GM12878 (cell line): ENCODE measurements around the gene SSBP4.

ENCODE experiments used
- CBFB ChIP-seq: IDR thresholded peaks from 2 replicates; pipeline ENCODE4 v1.6.1; 2016; ENCODE audit warnings: antibody characterized with exemption, low read depth
- HDAC2 ChIP-seq: fragments of 200-600 bp; sonication (generic); IDR thresholded peaks from 2 replicates; pipeline ENCODE4 v1.6.1; 2017
- LARP7 ChIP-seq: fragments of 450-650 bp; IDR thresholded peaks from 2 replicates; pipeline ENCODE4 v1.6.1; 2017; ENCODE audit warnings: mild to moderate bottlenecking
- MTA3 ChIP-seq: IDR thresholded peaks from 2 replicates; pipeline ENCODE4 v1.6.1; 2012; ENCODE audit warnings: low read length, inconsistent platforms, borderline replicate concordance
- RB1 ChIP-seq: fragments of 450-650 bp; formaldehyde crosslinking; IDR thresholded peaks from 2 replicates; pipeline ENCODE4 v1.6.1; 2017; ENCODE audit warnings: mild to moderate bottlenecking, borderline replicate concordance
- SIX5 ChIP-seq: IDR thresholded peaks from 2 replicates; pipeline ENCODE4 v1.6.1; 2011; ENCODE audit warnings: mild to moderate bottlenecking, low read depth, low read length, moderate library complexity; ENCODE audit not compliant: severe bottlenecking
- SMC3 ChIP-seq: IDR thresholded peaks from 2 replicates; pipeline ENCODE4 v1.6.1; 2011; ENCODE audit warnings: low read length, improper control_type of control experiment, borderline replicate concordance
- SREBF2 ChIP-seq: IDR thresholded peaks from 2 replicates; pipeline ENCODE4 v1.6.1; 2012; ENCODE audit warnings: mild to moderate bottlenecking, low read length
- TF ChIP-seq, protein P1 (sequence below), 3 experiments: IDR thresholded peaks in 2 of 3; conservative IDR thresholded peaks in 1 of 3; 2 replicates each; pipeline ENCODE4 v1.5.1; 2011; ENCODE audit warnings: low read depth in 3 of 3, low read length in 3 of 3, mild to moderate bottlenecking in 3 of 3, control low read depth in 2 of 3, moderate library complexity in 2 of 3, inconsistent platforms in 1 of 3, mixed read lengths in 1 of 3; ENCODE audit not compliant: control insufficient read depth in 2 of 3, insufficient read depth in 1 of 3; ENCODE audit errors: extremely low read depth in 1 of 3
- TF ChIP-seq, protein P2 (sequence below): IDR thresholded peaks from 2 replicates; pipeline ENCODE4 v1.6.1; 2012; ENCODE audit warnings: low read depth, low read length, improper control_type of control experiment
- TF ChIP-seq, protein P3 (sequence below): IDR thresholded peaks from 2 replicates; pipeline ENCODE4 v1.6.1; 2011; ENCODE audit warnings: borderline replicate concordance, low read depth, mild to moderate bottlenecking, moderate library complexity, low read length; ENCODE audit not compliant: insufficient read depth, poor library complexity, severe bottlenecking
- TF ChIP-seq, protein P4 (sequence below): fragments of 450-650 bp; IDR thresholded peaks from 2 replicates; pipeline ENCODE4 v1.6.1; 2017; ENCODE audit warnings: antibody characterized with exemption, mild to moderate bottlenecking, moderate library complexity
- TF ChIP-seq, protein P5 (sequence below): IDR thresholded peaks from 2 replicates; pipeline ENCODE4 v1.6.1; 2011; ENCODE audit warnings: low read depth, low read length, improper control_type of control experiment, borderline replicate concordance

DNA sequence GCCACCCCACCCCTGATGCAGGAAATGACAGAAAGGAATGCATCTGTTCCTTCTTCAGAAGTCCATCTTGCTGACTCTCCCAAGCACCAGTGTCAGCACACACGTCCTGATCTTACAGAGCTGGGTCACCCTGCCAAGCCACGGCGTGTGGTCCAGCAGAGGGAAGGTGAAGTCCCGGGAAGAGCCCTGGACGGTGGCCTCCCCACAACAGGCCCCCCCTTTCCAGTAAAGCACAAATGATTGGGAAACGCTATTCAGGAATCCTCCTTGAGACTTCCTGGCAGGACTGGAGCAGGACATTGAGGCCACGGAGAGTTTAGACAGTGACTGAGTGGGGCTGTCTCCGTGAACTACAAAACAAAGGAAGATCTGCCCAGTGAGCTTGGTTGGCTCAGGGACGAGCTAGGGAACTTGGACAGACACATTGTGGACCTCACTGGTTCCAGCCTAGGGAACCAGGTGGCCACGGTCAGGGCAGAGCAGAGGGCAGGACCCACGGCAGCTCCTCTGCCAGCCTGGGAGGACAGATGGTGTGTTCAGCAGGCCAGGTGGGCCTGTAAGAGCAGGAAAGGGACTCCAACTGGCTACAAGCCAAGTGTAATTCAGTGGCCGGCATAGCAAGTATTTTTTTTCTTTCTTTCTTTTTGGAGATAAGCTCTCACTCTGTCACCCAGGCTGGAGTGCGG is 61.0 kb downstream of the SSBP4 start:
- TF ChIP-seq, protein P1, sequence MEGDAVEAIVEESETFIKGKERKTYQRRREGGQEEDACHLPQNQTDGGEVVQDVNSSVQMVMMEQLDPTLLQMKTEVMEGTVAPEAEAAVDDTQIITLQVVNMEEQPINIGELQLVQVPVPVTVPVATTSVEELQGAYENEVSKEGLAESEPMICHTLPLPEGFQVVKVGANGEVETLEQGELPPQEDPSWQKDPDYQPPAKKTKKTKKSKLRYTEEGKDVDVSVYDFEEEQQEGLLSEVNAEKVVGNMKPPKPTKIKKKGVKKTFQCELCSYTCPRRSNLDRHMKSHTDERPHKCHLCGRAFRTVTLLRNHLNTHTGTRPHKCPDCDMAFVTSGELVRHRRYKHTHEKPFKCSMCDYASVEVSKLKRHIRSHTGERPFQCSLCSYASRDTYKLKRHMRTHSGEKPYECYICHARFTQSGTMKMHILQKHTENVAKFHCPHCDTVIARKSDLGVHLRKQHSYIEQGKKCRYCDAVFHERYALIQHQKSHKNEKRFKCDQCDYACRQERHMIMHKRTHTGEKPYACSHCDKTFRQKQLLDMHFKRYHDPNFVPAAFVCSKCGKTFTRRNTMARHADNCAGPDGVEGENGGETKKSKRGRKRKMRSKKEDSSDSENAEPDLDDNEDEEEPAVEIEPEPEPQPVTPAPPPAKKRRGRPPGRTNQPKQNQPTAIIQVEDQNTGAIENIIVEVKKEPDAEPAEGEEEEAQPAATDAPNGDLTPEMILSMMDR (IDR thresholded peaks at IDR 0.05 in 2 of 3, conservative IDR thresholded peaks at IDR 0.05 in 1 of 3; ENCODE audit: control insufficient read depth in 2 of 3, extremely low read depth in 1 of 3, insufficient read depth in 1 of 3, low read depth in 3 of 3, low read length in 3 of 3) = no peak
- TF ChIP-seq CBFB (no peak), MTA3 (no peak), HDAC2 (no peak), RB1 (no peak), LARP7 (no peak), SMC3 (no peak), SIX5 (no peak), SREBF2 (no peak)
- TF ChIP-seq, protein P2, sequence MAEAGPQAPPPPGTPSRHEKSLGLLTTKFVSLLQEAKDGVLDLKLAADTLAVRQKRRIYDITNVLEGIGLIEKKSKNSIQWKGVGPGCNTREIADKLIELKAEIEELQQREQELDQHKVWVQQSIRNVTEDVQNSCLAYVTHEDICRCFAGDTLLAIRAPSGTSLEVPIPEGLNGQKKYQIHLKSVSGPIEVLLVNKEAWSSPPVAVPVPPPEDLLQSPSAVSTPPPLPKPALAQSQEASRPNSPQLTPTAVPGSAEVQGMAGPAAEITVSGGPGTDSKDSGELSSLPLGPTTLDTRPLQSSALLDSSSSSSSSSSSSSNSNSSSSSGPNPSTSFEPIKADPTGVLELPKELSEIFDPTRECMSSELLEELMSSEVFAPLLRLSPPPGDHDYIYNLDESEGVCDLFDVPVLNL = no peak
- TF ChIP-seq, protein P3, sequence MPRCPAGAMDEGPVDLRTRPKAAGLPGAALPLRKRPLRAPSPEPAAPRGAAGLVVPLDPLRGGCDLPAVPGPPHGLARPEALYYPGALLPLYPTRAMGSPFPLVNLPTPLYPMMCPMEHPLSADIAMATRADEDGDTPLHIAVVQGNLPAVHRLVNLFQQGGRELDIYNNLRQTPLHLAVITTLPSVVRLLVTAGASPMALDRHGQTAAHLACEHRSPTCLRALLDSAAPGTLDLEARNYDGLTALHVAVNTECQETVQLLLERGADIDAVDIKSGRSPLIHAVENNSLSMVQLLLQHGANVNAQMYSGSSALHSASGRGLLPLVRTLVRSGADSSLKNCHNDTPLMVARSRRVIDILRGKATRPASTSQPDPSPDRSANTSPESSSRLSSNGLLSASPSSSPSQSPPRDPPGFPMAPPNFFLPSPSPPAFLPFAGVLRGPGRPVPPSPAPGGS = no peak
- TF ChIP-seq, protein P4, sequence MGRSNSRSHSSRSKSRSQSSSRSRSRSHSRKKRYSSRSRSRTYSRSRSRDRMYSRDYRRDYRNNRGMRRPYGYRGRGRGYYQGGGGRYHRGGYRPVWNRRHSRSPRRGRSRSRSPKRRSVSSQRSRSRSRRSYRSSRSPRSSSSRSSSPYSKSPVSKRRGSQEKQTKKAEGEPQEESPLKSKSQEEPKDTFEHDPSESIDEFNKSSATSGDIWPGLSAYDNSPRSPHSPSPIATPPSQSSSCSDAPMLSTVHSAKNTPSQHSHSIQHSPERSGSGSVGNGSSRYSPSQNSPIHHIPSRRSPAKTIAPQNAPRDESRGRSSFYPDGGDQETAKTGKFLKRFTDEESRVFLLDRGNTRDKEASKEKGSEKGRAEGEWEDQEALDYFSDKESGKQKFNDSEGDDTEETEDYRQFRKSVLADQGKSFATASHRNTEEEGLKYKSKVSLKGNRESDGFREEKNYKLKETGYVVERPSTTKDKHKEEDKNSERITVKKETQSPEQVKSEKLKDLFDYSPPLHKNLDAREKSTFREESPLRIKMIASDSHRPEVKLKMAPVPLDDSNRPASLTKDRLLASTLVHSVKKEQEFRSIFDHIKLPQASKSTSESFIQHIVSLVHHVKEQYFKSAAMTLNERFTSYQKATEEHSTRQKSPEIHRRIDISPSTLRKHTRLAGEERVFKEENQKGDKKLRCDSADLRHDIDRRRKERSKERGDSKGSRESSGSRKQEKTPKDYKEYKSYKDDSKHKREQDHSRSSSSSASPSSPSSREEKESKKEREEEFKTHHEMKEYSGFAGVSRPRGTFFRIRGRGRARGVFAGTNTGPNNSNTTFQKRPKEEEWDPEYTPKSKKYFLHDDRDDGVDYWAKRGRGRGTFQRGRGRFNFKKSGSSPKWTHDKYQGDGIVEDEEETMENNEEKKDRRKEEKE = no peak
- TF ChIP-seq, protein P5, sequence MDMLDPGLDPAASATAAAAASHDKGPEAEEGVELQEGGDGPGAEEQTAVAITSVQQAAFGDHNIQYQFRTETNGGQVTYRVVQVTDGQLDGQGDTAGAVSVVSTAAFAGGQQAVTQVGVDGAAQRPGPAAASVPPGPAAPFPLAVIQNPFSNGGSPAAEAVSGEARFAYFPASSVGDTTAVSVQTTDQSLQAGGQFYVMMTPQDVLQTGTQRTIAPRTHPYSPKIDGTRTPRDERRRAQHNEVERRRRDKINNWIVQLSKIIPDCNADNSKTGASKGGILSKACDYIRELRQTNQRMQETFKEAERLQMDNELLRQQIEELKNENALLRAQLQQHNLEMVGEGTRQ = no peak
